H9 (cell line): ENCODE data around the gene NBR1. TPM values are rescaled to one million over a fixed set of nuclear protein-coding genes. Genes with fewer than 3 reads are reported as not detected.

Experiments used
- DNase-seq: peaks from one replicate; pipeline ENCODE4 v3.0.0-alpha.2; 2017
- H2AFZ ChIP-seq: one replicate; pipeline ENCODE4 v1.6.1; 2013; ENCODE audit warnings: mild to moderate bottlenecking, low read length, control low read depth, moderate library complexity
- H2AK5ac ChIP-seq: 2 replicates; pipeline ENCODE4 v1.6.1; 2013; ENCODE audit warnings: low read length, control low read depth, mixed read lengths; ENCODE audit not compliant: insufficient read length
- H2BK120ac ChIP-seq: one replicate; pipeline ENCODE4 v1.6.1; 2013; ENCODE audit warnings: low read depth, mild to moderate bottlenecking, low read length, control low read depth, inconsistent platforms; ENCODE audit not compliant: poor library complexity, severe bottlenecking
- H2BK12ac ChIP-seq: 2 replicates; pipeline ENCODE4 v1.6.1; 2013; ENCODE audit warnings: low read length, control low read depth, mixed read lengths, low read depth; ENCODE audit not compliant: insufficient read length
- H2BK15ac ChIP-seq: 2 replicates; pipeline ENCODE4 v1.6.1; 2013; ENCODE audit warnings: low read depth, low read length, control low read depth
- H2BK20ac ChIP-seq: one replicate; pipeline ENCODE4 v1.6.1; 2013; ENCODE audit warnings: low read depth, mild to moderate bottlenecking, low read length, control low read depth, inconsistent platforms; ENCODE audit not compliant: poor library complexity, severe bottlenecking
- H2BK5ac ChIP-seq: 2 replicates; pipeline ENCODE4 v1.6.1; 2013; ENCODE audit warnings: low read length, control low read depth, mixed read lengths; ENCODE audit not compliant: insufficient read length
- H3K14ac ChIP-seq: 2 replicates; pipeline ENCODE4 v1.6.1; 2013; ENCODE audit warnings: low read length, control low read depth; ENCODE audit not compliant: insufficient read depth
- H3K18ac ChIP-seq: 2 replicates; pipeline ENCODE4 v1.6.1; 2013; ENCODE audit warnings: low read depth, mild to moderate bottlenecking, mixed read lengths, low read length, control low read depth; ENCODE audit not compliant: insufficient read length
- H3K23ac ChIP-seq: 2 replicates; pipeline ENCODE4 v1.6.1; 2013; ENCODE audit warnings: low read length, control low read depth, mixed read lengths, low read depth; ENCODE audit not compliant: insufficient read length
- H3K23me2 ChIP-seq: 2 replicates; pipeline ENCODE4 v1.6.1; 2013; ENCODE audit warnings: low read depth, mild to moderate bottlenecking, mixed read lengths, low read length, control low read depth; ENCODE audit not compliant: insufficient read length, poor library complexity, severe bottlenecking
- H3K27ac ChIP-seq: 2 replicates; pipeline ENCODE4 v1.5.1; 2013; ENCODE audit warnings: low read length, control low read depth, mixed read lengths, low read depth; ENCODE audit not compliant: insufficient read length
- H3K27me3 ChIP-seq: 2 replicates; pipeline ENCODE4 v1.6.1; 2013; ENCODE audit warnings: low read length, control low read depth, inconsistent platforms; ENCODE audit not compliant: insufficient read depth
- H3K4ac ChIP-seq: 2 replicates; pipeline ENCODE4 v1.6.1; 2013; ENCODE audit warnings: low read depth, mild to moderate bottlenecking, control low read depth, inconsistent platforms, low read length, moderate library complexity
- H3K4me1 ChIP-seq: 2 replicates; pipeline ENCODE4 v1.6.1; 2013; ENCODE audit warnings: low read length, control low read depth, inconsistent platforms; ENCODE audit not compliant: insufficient read depth
- H3K4me2 ChIP-seq: 2 replicates; pipeline ENCODE4 v1.6.1; 2013; ENCODE audit warnings: low read length, control low read depth, mixed read lengths; ENCODE audit not compliant: insufficient read length, insufficient read depth
- H3K56ac ChIP-seq: 2 replicates; pipeline ENCODE4 v1.6.1; 2013; ENCODE audit warnings: low read depth, mild to moderate bottlenecking, mixed read lengths, low read length, control low read depth; ENCODE audit not compliant: insufficient read length
- H3K79me1 ChIP-seq: 2 replicates; pipeline ENCODE4 v1.6.1; 2013; ENCODE audit warnings: low read depth, mild to moderate bottlenecking, moderate library complexity, low read length, control low read depth, inconsistent platforms; ENCODE audit not compliant: insufficient read depth, poor library complexity, severe bottlenecking
- H3K79me2 ChIP-seq: 2 replicates; pipeline ENCODE4 v1.6.1; 2013; ENCODE audit warnings: low read length, control low read depth, inconsistent platforms; ENCODE audit not compliant: insufficient read depth
- H3K9ac ChIP-seq: 2 replicates; pipeline ENCODE4 v1.6.1; 2013; ENCODE audit warnings: low read length, control low read depth, mixed read lengths; ENCODE audit not compliant: insufficient read length; ENCODE audit errors: extremely low read depth
- H3K9me3 ChIP-seq: one replicate; pipeline ENCODE4 v1.6.1; 2013; ENCODE audit warnings: low read depth, low read length, inconsistent platforms; ENCODE audit not compliant: control insufficient read depth
- H3T11ph ChIP-seq: one replicate; pipeline ENCODE4 v1.6.1; 2013; ENCODE audit warnings: mild to moderate bottlenecking, low read length, control low read depth, inconsistent platforms
- H4K20me1 ChIP-seq: one replicate; pipeline ENCODE4 v1.6.1; 2013; ENCODE audit not compliant: control insufficient read depth, insufficient read length, insufficient read depth
- H4K5ac ChIP-seq: 2 replicates; pipeline ENCODE4 v1.6.1; 2013; ENCODE audit warnings: low read depth, mild to moderate bottlenecking, mixed read lengths, low read length, control low read depth; ENCODE audit not compliant: insufficient read length
- H4K8ac ChIP-seq: replicated peaks from 2 replicates; pipeline ENCODE4 v1.6.1; 2013; ENCODE audit warnings: low read length, control low read depth, mixed read lengths, low read depth; ENCODE audit not compliant: insufficient read length
- H4K91ac ChIP-seq: 2 replicates; pipeline ENCODE4 v1.6.1; 2013; ENCODE audit warnings: low read depth, mild to moderate bottlenecking, moderate library complexity, mixed read lengths, low read length, control low read depth; ENCODE audit not compliant: insufficient read length
- H3K27ac Mint-ChIP-seq, 3 experiments: 2 replicates in 2 of 3; 3 replicates in 1 of 3; pipeline ENCODE4 v1.8.0; 2020 to 2021; ENCODE audit warnings: mixed read lengths in 3 of 3, mild to moderate bottlenecking in 1 of 3, moderate library complexity in 1 of 3
- H3K27me3 Mint-ChIP-seq: 2 replicates; pipeline ENCODE4 v1.8.0; 2021; ENCODE audit warnings: low read depth, mild to moderate bottlenecking, moderate library complexity, mixed read lengths
- H3K36me3 Mint-ChIP-seq, 3 experiments: 2 replicates in 2 of 3; 3 replicates in 1 of 3; pipeline ENCODE4 v1.8.0; 2020 to 2021; ENCODE audit warnings: low read depth in 3 of 3, mixed read lengths in 3 of 3; ENCODE audit not compliant: insufficient read depth in 1 of 3
- H3K4me1 Mint-ChIP-seq, 2 experiments: 2 replicates each; pipeline ENCODE4 v1.8.0; 2020; ENCODE audit warnings: mixed read lengths in 2 of 2
- H3K4me3 Mint-ChIP-seq, 2 experiments: 2 replicates in 1 of 2; 3 replicates in 1 of 2; pipeline ENCODE4 v1.8.0; 2020 to 2021; ENCODE audit warnings: mild to moderate bottlenecking in 2 of 2, mixed read lengths in 2 of 2, moderate library complexity in 1 of 2
- H3K9me3 Mint-ChIP-seq, 2 experiments: 2 replicates in 1 of 2; 3 replicates in 1 of 2; pipeline ENCODE4 v1.8.0; 2020; ENCODE audit warnings: mild to moderate bottlenecking in 2 of 2, mixed read lengths in 2 of 2, moderate library complexity in 1 of 2
- CTCF ChIP-seq: fragments of 200-600 bp; sonication (generic); conservative IDR thresholded peaks from 3 replicates; pipeline ENCODE4 v1.8.0; 2021; ENCODE audit warnings: antibody characterized with exemption, mild to moderate bottlenecking
- WGBS: extraction: QIAGEN DNeasy Blood & Tissue Kit; methylation state at CpG from one replicate; pipeline ENCODE4 v1.1.7; 2013; ENCODE audit warnings: missing lambda C conversion rate, low lambda C conversion rate, mixed read lengths; ENCODE audit not compliant: insufficient read length; ENCODE audit errors: extremely low coverage; 5-methylcytosine and 5-hydroxymethylcytosine counted together
- total RNA-seq: library from RNA; stranded (reverse); gene quantifications from 2 replicates; pipeline ENCODE4 v1.2.1, GENCODE V29; 2021

The NBR1 gene
- total RNA-seq, 1 experiment from 2014 or later = 34.2 TPM

GRCh38 chr17:43211480-43212402, 40.7 kb downstream of the NBR1 start, which contains the start of gene TMEM106A:
TMEM106A (plus strand) TSS chr17:43211875; CDS start chr17:43213042, 1,167 bp downstream.
- Histone ChIP-seq H3K79me1 (no peaks in the 10 kb centered on the region), H3K4ac (no peak within 1 kb of the TSS), H4K8ac (no peak within 1 kb of the TSS), H2BK12ac (no peak within 1 kb of the TSS), H3K23ac (no peak within 1 kb of the TSS), H3K79me2 (no peaks in the 10 kb centered on the region), H3K27me3 (no peaks in the 10 kb centered on the region), H2AK5ac (no peak within 1 kb of the TSS), H3K9me3 (no peaks in the 10 kb centered on the region), H3K56ac (no peak within 1 kb of the TSS), H3K4me2 (peak within 1 kb of the TSS; percentile 70), H3T11ph (no peak within 1 kb of the TSS), H4K91ac (no peak within 1 kb of the TSS), H3K9ac (peak within 1 kb of the TSS; percentile 60), H3K4me1 (0 out of 2 replicates have a peak, but pooled peaks cover 3% of the 10 kb centered on the region), H3K23me2 (peaks cover 7% of the 10 kb centered on the region), H2BK120ac (no peak within 1 kb of the TSS), H3K18ac (no peak within 1 kb of the TSS), H2BK15ac (no peak within 1 kb of the TSS), H4K5ac (no peak within 1 kb of the TSS), H3K14ac (peak within 1 kb of the TSS; percentile 9; the same call in 1 of the 2 replicates), H3K27ac (no peak within 1 kb of the TSS), H2BK20ac (no peak within 1 kb of the TSS), H2AFZ (no peak within 1 kb of the TSS), H2BK5ac (no peak within 1 kb of the TSS), H4K20me1 (no peaks in the 10 kb centered on the region)
- Mint-ChIP-seq H3K4me3 (peak within 1 kb of the TSS; percentile 91 to 95), H3K4me1 (peaks cover 17 to 21% of the 10 kb centered on the region in 2 experiments), H3K9me3 (no peaks in the 10 kb centered on the region), H3K27me3 (no peaks in the 10 kb centered on the region; the same call in 1 of the 2 replicates), H3K27ac (peak within 1 kb of the TSS; percentile 94 to 96 (median 96); a peak in 6 of 7 replicates), H3K36me3 (peaks cover 1 to 16% (median 13%) of the 10 kb centered on the region in 3 experiments; a peak in 6 of 7 replicates)
- WGBS = no CpG with 5 or more reads among the region's 54 CpGs
- TF ChIP-seq CTCF = peak; percentile 60
- peak; percentile 89 for DNase-seq
